GM12878 (cell line): ENCODE data around the gene RAC2. TPM values are rescaled to one million over a fixed set of nuclear protein-coding genes. Genes with fewer than 3 reads are reported as not detected.

Experiments used
- BCL11A ChIP-seq: IDR thresholded peaks from 2 replicates; pipeline ENCODE4 v1.6.1; 2011; ENCODE audit warnings: low read depth, low read length
- CEBPZ ChIP-seq: fragments of 150-350 bp; IDR thresholded peaks from 2 replicates; pipeline ENCODE4 v1.6.1; 2016; ENCODE audit warnings: low read depth, low read length
- CREB1 ChIP-seq: IDR thresholded peaks from 2 replicates; pipeline ENCODE4 v1.6.1; 2012; ENCODE audit warnings: low read depth, mild to moderate bottlenecking, inconsistent platforms
- EZH2 ChIP-seq: IDR thresholded peaks from 2 replicates; pipeline ENCODE4 v1.6.1; 2012; ENCODE audit warnings: low read depth, mild to moderate bottlenecking, control low read depth, inconsistent platforms, low read length, borderline replicate concordance; ENCODE audit not compliant: control insufficient read depth
- HDAC6 ChIP-seq: fragments of 200-600 bp; sonication (generic); IDR thresholded peaks from one replicate; pipeline ENCODE4 v1.8.0; 2017; ENCODE audit warnings: antibody characterized with exemption; ENCODE audit not compliant: unreplicated experiment
- KDM1A ChIP-seq: fragments of 200-600 bp; sonication (generic); IDR thresholded peaks from 2 replicates; pipeline ENCODE4 v1.6.1; 2016; ENCODE audit warnings: borderline replicate concordance
- MEF2A ChIP-seq: IDR thresholded peaks from 2 replicates; pipeline ENCODE4 v1.6.1; 2011; ENCODE audit warnings: low read depth, mild to moderate bottlenecking, low read length, moderate library complexity; ENCODE audit not compliant: insufficient read depth
- NKRF ChIP-seq: fragments of 450-650 bp; conservative IDR thresholded peaks from 2 replicates; pipeline ENCODE4 v1.6.1; 2017; ENCODE audit warnings: mild to moderate bottlenecking, moderate library complexity
- PML ChIP-seq: IDR thresholded peaks from 2 replicates; pipeline ENCODE4 v1.6.1; 2012; ENCODE audit warnings: low read length, inconsistent platforms
- POU2F2 ChIP-seq: IDR thresholded peaks from 3 replicates; pipeline ENCODE4 v1.6.1; 2011; ENCODE audit warnings: low read depth, mild to moderate bottlenecking, low read length, borderline replicate concordance
- PRDM15 ChIP-seq: fragments of 450-650 bp; formaldehyde crosslinking; IDR thresholded peaks from 2 replicates; pipeline ENCODE4 v1.4.0; 2020; ENCODE audit warnings: mild to moderate bottlenecking, moderate library complexity
- RELA ChIP-seq: fragments of 450-650 bp; IDR thresholded peaks from 2 replicates; pipeline ENCODE4 v1.8.0; 2014; ENCODE audit warnings: borderline replicate concordance; ENCODE audit not compliant: partially characterized antibody
- RFX5 ChIP-seq: IDR thresholded peaks from 2 replicates; pipeline ENCODE4 v1.6.1; 2011; ENCODE audit warnings: low read depth, low read length, improper control_type of control experiment
- SKIL ChIP-seq: fragments of 450-650 bp; IDR thresholded peaks from 2 replicates; pipeline ENCODE4 v1.6.1; 2017; ENCODE audit warnings: mild to moderate bottlenecking, low read depth, inconsistent platforms; ENCODE audit not compliant: poor library complexity, severe bottlenecking
- TCF7 ChIP-seq: IDR thresholded peaks from 2 replicates; pipeline ENCODE4 v1.6.1; 2014; ENCODE audit warnings: antibody characterized with exemption, borderline replicate concordance
- WRNIP1 ChIP-seq: IDR thresholded peaks from 2 replicates; pipeline ENCODE4 v1.6.1; 2011; ENCODE audit warnings: low read depth, low read length, improper control_type of control experiment, borderline replicate concordance
- ZZZ3 ChIP-seq: IDR thresholded peaks from 2 replicates; pipeline ENCODE4 v1.6.1; 2011; ENCODE audit warnings: low read depth; ENCODE audit not compliant: control insufficient read depth, insufficient read length
- polyA plus RNA-seq, 11 experiments: library from polyadenylated mRNA; depleted of rRNA in 4 of 11; unstranded in 6 of 11; stranded (reverse) in 5 of 11; fragments of >200 nt; fragmentation: Nextera tagmentation in 4 of 11; fragmentation: Illumina TruSeq in 1 of 11; extraction: Ambion mirVana in 4 of 11; extraction: Trizol in 1 of 11; gene quantifications; 1 replicate in 1 of 11; 2 replicates in 10 of 11; pipeline versions ENCODE4 v1.2.1 to v1.2.3, GENCODE V29; 2011 to 2016; ENCODE audit warnings: inconsistent platforms in 2 of 11, missing spikeins in 2 of 11, low read depth in 1 of 11
- total RNA-seq, 4 experiments: library from RNA; depleted of rRNA in 3 of 4; stranded (reverse); fragments of >200 nt in 3 of 4; fragmentation: Illumina TruSeq in 1 of 4; extraction: Trizol in 1 of 4; gene quantifications; 2 replicates each; pipeline versions ENCODE4 v1.2.1 to v1.2.3, GENCODE V29; 2013 to 2021

The RAC2 gene
- total and polyA plus RNA-seq, 10 of the 15 experiments (the other 5 are each of a cell fraction or from before 2014, with no cell fraction given): 102 to 386 (median 304) TPM

GRCh38 chr22:37199103-37199759 is 44.8 kb downstream of the RAC2 start (continued):
- TF ChIP-seq BCL11A (no peak), ZZZ3 (no peak), MEF2A (no peak), CREB1 (peak; percentile 41; the same call in 1 of the 2 replicates), HDAC6 (no peak), TCF7 (no peak), WRNIP1 (no peak), KDM1A (no peak), POU2F2 (0 out of 3 replicates have a peak, but pooled peaks have one; percentile 21), PRDM15 (CRISPR knock-in tag) (no peak), RELA (no peak), PML (peak; percentile 65; the same call in 1 of the 2 replicates), RFX5 (no peak), NKRF (peak; percentile 57; the same call in 1 of the 2 replicates), EZH2 (no peak), CEBPZ (no peak), SKIL (no peak)
